Neural progenitor cell (in vitro differentiated cells): ENCODE measurements around the gene SLC16A4. TPM values are rescaled to one million over a fixed set of nuclear protein-coding genes. Genes with fewer than 3 reads are reported as not detected.

Source experiments
- DNase-seq: peaks from one replicate; pipeline ENCODE4 v3.0.0-alpha.2; 2016; ENCODE audit warnings: low spot score
- H2AFZ ChIP-seq: fragments of 200-600 bp; sonication (generic); replicated peaks from 2 replicates; pipeline ENCODE4 v1.6.1; 2016; ENCODE audit warnings: antibody characterized with exemption
- H3F3A ChIP-seq: fragments of 200-600 bp; sonication (generic); 2 replicates; pipeline ENCODE4 v1.6.1; 2016; ENCODE audit warnings: antibody characterized with exemption, low read depth
- H3K27ac ChIP-seq: fragments of 200-600 bp; sonication (generic); 2 replicates; pipeline ENCODE4 v1.5.1; 2016; ENCODE audit warnings: mild to moderate bottlenecking
- H3K27me3 ChIP-seq: fragments of 200-600 bp; sonication (generic); 2 replicates; pipeline ENCODE4 v1.6.1; 2016; ENCODE audit warnings: mild to moderate bottlenecking, moderate library complexity
- H3K36me3 ChIP-seq: fragments of 200-600 bp; sonication (generic); 2 replicates; pipeline ENCODE4 v1.5.1; 2016
- H3K4me1 ChIP-seq: fragments of 200-600 bp; sonication (generic); 2 replicates; pipeline ENCODE4 v1.6.1; 2016; ENCODE audit warnings: mixed run types
- H3K4me2 ChIP-seq: fragments of 200-600 bp; sonication (generic); 2 replicates; pipeline ENCODE4 v1.6.1; 2016
- H3K4me3 ChIP-seq: fragments of 200-600 bp; sonication (generic); 2 replicates; pipeline ENCODE4 v1.5.1; 2016
- H3K79me2 ChIP-seq: fragments of 200-600 bp; sonication (generic); 2 replicates; pipeline ENCODE4 v1.6.1; 2016; ENCODE audit warnings: low read depth
- H3K9ac ChIP-seq: fragments of 200-600 bp; sonication (generic); 2 replicates; pipeline ENCODE4 v1.6.1; 2016
- H3K9me3 ChIP-seq: fragments of 200-600 bp; sonication (generic); 2 replicates; pipeline ENCODE4 v1.5.1; 2016; ENCODE audit warnings: low read depth
- H4K20me1 ChIP-seq: fragments of 200-600 bp; sonication (generic); 2 replicates; pipeline ENCODE4 v1.6.1; 2016; ENCODE audit warnings: low read depth
- H3K27ac Mint-ChIP-seq: 3 replicates; pipeline ENCODE4 v1.8.0; 2021; ENCODE audit warnings: mixed read lengths
- H3K27me3 Mint-ChIP-seq: 2 replicates; pipeline ENCODE4 v1.8.0; 2022; ENCODE audit warnings: low read depth, mild to moderate bottlenecking, inconsistent platforms, moderate library complexity, mixed read lengths; ENCODE audit not compliant: insufficient read depth
- H3K36me3 Mint-ChIP-seq: 3 replicates; pipeline ENCODE4 v1.8.0; 2021; ENCODE audit warnings: mixed read lengths
- H3K4me1 Mint-ChIP-seq: 3 replicates; pipeline ENCODE4 v1.8.0; 2021; ENCODE audit warnings: mixed read lengths
- H3K4me3 Mint-ChIP-seq: 3 replicates; pipeline ENCODE4 v1.8.0; 2021; ENCODE audit warnings: mild to moderate bottlenecking, moderate library complexity, mixed read lengths
- H3K9me3 Mint-ChIP-seq: 3 replicates; pipeline ENCODE4 v1.8.0; 2020; ENCODE audit warnings: mixed read lengths
- EZH2 ChIP-seq: fragments of 200-600 bp; sonication (generic); IDR thresholded peaks from 2 replicates; pipeline ENCODE4 v1.6.1; 2017; ENCODE audit warnings: antibody characterized with exemption, mild to moderate bottlenecking, moderate library complexity
- EZH2phosphoT487 ChIP-seq: fragments of 200-600 bp; sonication (generic); IDR thresholded peaks from 2 replicates; pipeline ENCODE4 v1.6.1; 2017; ENCODE audit warnings: antibody characterized with exemption
- total RNA-seq: library from RNA; depleted of rRNA; stranded (reverse); fragments of >200 nt; gene quantifications from 2 replicates; pipeline ENCODE4 v1.2.3, GENCODE V29; 2015; ENCODE audit warnings: low replicate concordance
- TF ChIP-seq, protein P1 (sequence below): fragments of 200-600 bp; sonication (generic); IDR thresholded peaks from 2 replicates; pipeline ENCODE4 v1.5.1; 2017; ENCODE audit warnings: antibody characterized with exemption, mild to moderate bottlenecking

SLC16A4 gene
- total RNA-seq, 1 donor from 2014 or later, result 0.56 TPM

DNA sequence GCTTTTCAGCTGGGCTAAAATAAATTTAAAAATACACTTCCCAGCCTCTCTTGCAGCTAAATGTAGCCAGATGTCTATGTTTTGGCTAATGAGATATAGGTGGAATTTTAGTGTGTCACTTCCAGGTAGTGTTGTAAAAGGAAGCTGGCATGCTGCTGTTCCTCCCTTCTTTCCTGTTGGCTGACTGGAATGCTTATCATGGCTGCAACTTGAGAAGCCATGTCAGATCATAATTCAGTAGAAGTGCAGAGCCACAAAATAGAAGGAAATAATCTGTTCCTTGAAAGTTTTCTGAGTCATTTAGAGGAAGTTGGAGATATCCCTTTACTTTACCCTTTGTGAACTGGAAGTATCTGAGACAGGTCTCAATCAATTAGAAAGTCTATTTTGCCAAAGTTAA lies 62.6 kb downstream of the SLC16A4 start:
- no peaks in the 10 kb centered on the region for H3K27me3 ChIP-seq
- no peak overlapping the region for H3K9ac ChIP-seq
- H3K4me3 Mint-ChIP-seq, result no peak overlapping the region
- no peak overlapping the region for H3K4me3 ChIP-seq
- H3K9me3 ChIP-seq, result no peaks in the 10 kb centered on the region
- H3K36me3 Mint-ChIP-seq, result no peaks in the 10 kb centered on the region
- TF ChIP-seq EZH2phosphoT487 (no peak), EZH2 (no peak)
- TF ChIP-seq, protein P1, sequence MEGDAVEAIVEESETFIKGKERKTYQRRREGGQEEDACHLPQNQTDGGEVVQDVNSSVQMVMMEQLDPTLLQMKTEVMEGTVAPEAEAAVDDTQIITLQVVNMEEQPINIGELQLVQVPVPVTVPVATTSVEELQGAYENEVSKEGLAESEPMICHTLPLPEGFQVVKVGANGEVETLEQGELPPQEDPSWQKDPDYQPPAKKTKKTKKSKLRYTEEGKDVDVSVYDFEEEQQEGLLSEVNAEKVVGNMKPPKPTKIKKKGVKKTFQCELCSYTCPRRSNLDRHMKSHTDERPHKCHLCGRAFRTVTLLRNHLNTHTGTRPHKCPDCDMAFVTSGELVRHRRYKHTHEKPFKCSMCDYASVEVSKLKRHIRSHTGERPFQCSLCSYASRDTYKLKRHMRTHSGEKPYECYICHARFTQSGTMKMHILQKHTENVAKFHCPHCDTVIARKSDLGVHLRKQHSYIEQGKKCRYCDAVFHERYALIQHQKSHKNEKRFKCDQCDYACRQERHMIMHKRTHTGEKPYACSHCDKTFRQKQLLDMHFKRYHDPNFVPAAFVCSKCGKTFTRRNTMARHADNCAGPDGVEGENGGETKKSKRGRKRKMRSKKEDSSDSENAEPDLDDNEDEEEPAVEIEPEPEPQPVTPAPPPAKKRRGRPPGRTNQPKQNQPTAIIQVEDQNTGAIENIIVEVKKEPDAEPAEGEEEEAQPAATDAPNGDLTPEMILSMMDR, result no peak
- no peaks in the 10 kb centered on the region for H4K20me1 ChIP-seq
- H2AFZ ChIP-seq, result no peak overlapping the region
- no peaks in the 10 kb centered on the region for H3K9me3 Mint-ChIP-seq
- H3K4me1 Mint-ChIP-seq, result no peaks in the 10 kb centered on the region
- H3K79me2 ChIP-seq, result no peaks in the 10 kb centered on the region
- H3K27ac Mint-ChIP-seq, result no peak overlapping the region
- no peak for DNase-seq
- no peak overlapping the region for H3K4me2 ChIP-seq
- H3K27me3 Mint-ChIP-seq, result no peaks in the 10 kb centered on the region
- H3K4me1 ChIP-seq, result no peaks in the 10 kb centered on the region
- no peak overlapping the region for H3K27ac ChIP-seq
- no peaks in the 10 kb centered on the region for H3F3A ChIP-seq
- no peaks in the 10 kb centered on the region for H3K36me3 ChIP-seq

DNA sequence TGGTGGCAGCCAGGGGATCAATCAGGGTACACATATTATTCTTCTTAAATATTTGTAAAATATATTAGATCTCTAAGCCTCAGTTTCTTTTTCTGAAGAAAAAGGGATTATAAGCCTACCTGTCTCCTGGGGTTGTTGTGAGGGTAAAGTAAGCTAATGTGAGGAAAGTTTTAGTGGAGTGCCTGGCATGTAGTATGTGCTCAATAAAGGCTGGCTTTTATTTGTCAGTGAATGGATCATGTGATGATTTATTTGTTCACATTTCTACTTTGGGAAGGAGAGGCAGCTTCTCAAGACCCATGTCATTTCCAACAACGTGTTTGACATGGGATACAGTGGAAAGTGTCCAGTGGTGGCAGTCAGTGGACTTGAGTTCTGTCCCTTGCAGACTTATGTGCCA lies 64.0 kb downstream of the SLC16A4 start:
- H3K9me3 ChIP-seq, result no peaks in the 10 kb centered on the region
- no peak for TF ChIP-seq EZH2phosphoT487
- no peak for TF ChIP-seq EZH2
- TF ChIP-seq, protein P1, result no peak
- no peak overlapping the region for H3K4me3 Mint-ChIP-seq

DNA sequence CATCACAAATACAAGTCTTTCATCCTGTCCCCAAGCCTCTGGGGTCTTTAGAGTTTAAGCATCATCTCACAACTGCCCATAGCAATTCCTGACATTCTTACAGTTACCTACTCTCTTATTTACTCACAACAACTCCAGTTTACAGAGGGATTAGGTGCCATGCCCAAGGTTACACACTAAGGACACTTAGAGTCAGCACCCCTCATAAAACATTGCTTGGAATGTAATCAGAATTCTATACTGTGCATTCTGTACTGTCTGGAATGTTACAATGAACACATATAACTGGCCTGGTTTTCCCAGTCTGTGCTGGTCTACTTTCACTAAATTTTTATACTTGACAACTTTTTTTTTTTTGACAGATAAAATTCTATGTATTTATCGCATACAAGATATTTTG lies 66.2 kb downstream of the SLC16A4 start:
- Mint-ChIP-seq H3K27me3 (no peaks in the 10 kb centered on the region), H3K9me3 (no peaks in the 10 kb centered on the region), H3K4me1 (no peaks in the 10 kb centered on the region), H3K36me3 (no peaks in the 10 kb centered on the region), H3K27ac (no peak overlapping the region), H3K4me3 (no peak overlapping the region)
- H3K9ac ChIP-seq, result no peak overlapping the region
- H3K9me3 ChIP-seq, result no peaks in the 10 kb centered on the region
- H3K36me3 ChIP-seq, result no peaks in the 10 kb centered on the region
- no peaks in the 10 kb centered on the region for H4K20me1 ChIP-seq
- no peak for DNase-seq
- H3K27me3 ChIP-seq, result no peaks in the 10 kb centered on the region
- H3K4me2 ChIP-seq, result no peak overlapping the region
- H3F3A ChIP-seq, result no peaks in the 10 kb centered on the region
- H3K27ac ChIP-seq, result no peak overlapping the region
- no peaks in the 10 kb centered on the region for H3K4me1 ChIP-seq
- TF ChIP-seq, protein P1, result no peak
- TF ChIP-seq EZH2phosphoT487, result no peak
- TF ChIP-seq EZH2, result no peak
- no peak overlapping the region for H3K4me3 ChIP-seq
- no peaks in the 10 kb centered on the region for H3K79me2 ChIP-seq
- H2AFZ ChIP-seq, result no peak overlapping the region

More for the DNA sequence above, 64.0 kb downstream of the SLC16A4 start:
- Histone ChIP-seq H4K20me1 (no peaks in the 10 kb centered on the region), H3K36me3 (no peaks in the 10 kb centered on the region), H3K79me2 (no peaks in the 10 kb centered on the region), H3K4me3 (no peak overlapping the region), H3K27ac (no peak overlapping the region), H2AFZ (no peak overlapping the region), H3K4me2 (no peak overlapping the region), H3K27me3 (no peaks in the 10 kb centered on the region), H3K4me1 (no peaks in the 10 kb centered on the region), H3K9ac (no peak overlapping the region), H3F3A (no peaks in the 10 kb centered on the region)
- Mint-ChIP-seq H3K36me3 (no peaks in the 10 kb centered on the region), H3K4me1 (no peaks in the 10 kb centered on the region), H3K27ac (no peak overlapping the region), H3K27me3 (no peaks in the 10 kb centered on the region), H3K9me3 (no peaks in the 10 kb centered on the region)
- no peak for DNase-seq
